GM21390 (cell line): ENCODE measurements around the gene COL6A1.
"Not testable (repeated sequence)": the region's sequence is repeated elsewhere in the genome, so short reads cannot be mapped to it uniquely, and the experiment has no call there.

Experiments
- ATAC-seq: cut with Tn5 transposase; IDR thresholded peaks from one replicate; pipeline ENCODE4 v1.9.1; 2021; ENCODE audit not compliant: unreplicated experiment

Gene COL6A1

DNA sequence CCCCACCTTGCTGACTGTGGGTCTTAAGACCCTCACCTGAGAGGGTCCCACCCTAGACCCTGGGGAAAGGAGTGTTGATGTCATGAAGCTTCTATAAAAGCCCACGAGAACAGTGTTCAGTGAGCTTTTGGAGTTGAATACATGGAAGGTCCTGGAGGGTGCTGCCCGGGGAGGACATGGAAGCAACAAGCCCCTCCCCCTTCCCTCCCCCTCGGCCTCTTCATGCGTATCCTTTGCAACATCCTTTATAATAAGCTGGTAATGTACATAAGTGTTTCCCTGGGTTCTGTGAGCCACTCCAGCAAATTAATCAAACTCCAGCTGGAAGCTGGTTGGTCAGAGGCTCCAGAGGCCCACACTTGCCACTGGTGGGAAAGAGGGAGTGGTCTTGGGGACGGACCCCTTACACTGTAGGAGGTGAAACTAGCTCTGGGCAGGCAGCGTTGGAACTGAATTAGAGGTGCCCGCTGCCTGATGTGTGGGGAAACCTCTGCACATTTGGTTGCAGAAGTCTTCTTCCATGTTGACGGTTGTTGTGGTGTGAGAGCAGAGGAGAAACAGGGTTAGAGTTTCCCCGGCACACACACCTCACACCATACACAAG, 14.7 kb upstream of the COL6A1 start:
- ATAC-seq = no peak

- no peak for ATAC-seq
Observed at GRCh38 chr21:45969921-45970673, 11.5 kb upstream of the COL6A1 start.

DNA sequence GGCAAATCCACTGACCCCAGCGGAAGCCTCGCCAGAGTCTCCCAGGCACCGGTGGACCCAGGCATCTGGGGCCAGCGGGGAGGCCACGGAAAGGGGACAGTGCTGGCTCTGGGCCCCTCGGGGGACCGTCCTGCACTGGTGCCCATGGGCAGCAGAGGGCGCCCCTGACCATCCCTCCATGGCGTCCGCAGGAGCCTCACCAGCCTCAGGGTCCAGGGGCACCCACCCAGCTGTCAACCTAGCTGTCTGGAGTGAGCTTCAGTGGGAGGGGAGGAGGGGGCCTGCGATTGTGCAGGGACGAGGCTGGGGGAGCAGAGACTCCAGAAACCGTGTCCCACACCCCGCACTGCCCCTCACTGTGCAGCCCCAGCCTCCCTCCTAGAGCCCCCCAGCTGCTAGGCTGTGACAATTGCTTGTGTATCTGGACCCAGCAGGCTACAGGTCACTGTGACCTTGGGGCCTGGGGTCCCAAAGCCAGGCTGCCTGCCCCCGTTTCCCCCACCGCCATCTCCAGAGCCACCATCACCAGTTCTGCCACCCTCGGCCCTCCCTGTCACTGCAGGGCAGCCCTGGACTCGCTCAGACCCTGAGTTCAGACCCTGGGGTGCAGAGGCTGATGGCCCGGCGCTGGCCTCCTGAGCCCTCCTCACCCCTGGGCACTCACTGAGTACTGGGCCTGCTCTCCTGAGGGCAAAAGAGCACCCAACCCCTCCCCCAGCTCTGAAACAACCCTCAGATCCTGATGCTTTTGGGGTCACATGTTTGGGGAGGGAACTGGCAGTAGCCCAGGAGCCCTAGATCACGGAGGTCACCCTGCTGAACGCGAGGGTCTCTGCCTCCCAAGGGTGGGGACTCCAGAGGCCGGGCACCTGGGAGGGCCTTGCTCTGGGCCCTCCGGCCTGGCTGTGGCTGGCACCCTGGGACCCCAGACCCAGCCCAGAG, 10.6 kb upstream of the COL6A1 start:
- ATAC-seq = no peak

DNA sequence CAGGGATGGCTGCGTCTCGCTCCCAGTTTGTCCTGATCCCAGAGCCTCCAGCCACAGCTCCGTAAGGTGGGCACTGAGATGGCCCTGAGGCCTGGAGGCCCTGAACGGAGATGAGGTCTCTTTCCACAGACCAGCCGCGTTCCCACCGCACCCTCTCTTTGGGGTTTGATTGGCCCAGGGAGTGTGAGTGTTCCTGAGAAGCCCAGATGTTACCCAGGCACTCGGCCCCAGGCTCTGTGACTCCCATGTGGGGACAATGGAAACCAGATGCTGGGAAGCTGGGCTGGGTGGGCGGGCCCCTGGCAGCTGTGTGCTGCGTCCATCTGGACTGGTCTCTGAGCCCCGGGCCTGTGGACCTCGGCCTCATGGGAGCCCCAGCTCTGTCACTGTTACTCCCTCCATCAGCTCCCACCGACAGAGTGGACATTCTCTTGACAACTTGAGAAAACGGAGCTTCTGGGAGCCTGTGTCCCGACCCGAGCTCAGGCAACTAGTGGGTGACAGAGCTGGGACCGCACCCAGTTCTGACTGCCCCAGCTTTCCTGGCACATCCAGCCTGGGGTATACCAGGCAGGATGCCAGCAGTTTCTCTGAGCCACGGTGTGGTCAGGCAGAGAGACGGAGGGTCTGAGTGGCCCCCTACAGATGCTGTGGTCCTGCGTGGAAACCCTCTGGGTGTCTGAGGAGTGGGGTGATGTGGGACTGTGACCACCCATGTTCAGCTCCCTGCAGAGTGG, 9.8 kb upstream of the COL6A1 start:
- no peak for ATAC-seq

DNA sequence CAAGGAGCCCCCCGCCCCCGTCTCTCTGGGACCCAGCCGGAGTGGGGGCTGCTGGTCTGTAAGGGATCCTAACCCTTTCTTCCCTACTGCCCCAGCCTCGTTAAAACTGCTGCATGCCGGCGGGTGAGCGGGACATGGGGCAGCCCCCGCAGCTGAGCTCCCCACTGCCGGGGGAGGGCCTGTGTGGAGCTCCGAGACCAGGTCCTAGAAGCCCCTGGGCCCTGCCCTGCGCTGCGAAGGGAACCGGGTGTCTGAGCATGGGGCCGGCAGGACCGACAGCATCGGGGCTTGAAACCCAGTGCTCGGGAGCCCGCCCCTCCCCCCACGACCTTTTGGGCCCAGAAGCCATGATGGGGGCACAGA, 9.2 kb upstream of the COL6A1 start:
- no peak for ATAC-seq

DNA sequence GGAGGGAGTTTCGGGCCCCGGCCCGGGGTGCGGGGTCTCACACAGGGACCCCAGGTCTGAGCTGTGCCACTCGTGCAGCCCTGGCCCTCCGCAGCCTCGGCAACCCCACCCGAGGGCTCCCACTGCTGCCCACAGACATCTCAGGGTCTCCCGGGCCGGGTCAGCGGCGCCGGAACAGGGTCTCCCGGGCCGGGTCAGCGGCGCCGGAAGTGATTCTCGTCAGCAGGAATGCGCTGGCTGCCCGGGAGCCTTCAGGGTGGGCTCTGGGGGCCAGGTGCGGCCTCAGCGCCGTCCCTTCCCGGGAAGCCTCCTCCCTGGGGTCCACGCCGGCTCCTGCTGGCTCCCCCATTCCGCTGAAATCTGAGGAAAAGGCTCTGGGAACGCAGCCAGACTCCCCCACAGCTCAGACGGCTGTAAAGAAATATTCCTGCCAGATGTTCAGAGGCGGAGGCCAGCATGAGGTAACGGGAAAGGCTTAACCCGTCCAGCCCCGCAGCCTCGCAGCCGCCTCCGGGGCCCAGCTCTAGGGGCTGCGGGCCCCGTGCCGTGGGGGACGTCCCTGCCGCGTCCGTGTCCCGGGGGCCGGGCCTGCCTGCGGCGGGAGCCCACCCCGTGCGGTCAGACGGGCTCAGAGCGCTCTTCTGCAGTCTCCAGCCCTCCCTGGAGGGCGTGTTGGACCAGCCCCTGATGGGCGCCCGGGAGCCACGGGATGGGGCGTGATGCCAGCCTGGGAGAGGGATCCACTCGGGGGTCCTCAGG, 8.7 kb upstream of the COL6A1 start:
- ATAC-seq = no peak

GRCh38 chr21:45973475-45974072, 8.0 kb upstream of the COL6A1 start:
- ATAC-seq = no peak

- ATAC-seq = no peak
Observed at GRCh38 chr21:45974073-45975019, 7.2 kb upstream of the COL6A1 start.

- ATAC-seq = no peak
Observed at GRCh38 chr21:45975020-45975666, 6.4 kb upstream of the COL6A1 start.

- ATAC-seq = not testable (repeated sequence)
Observed at GRCh38 chr21:45975667-45976409, 5.7 kb upstream of the COL6A1 start.

GRCh38 chr21:45976701-45977311, 4.8 kb upstream of the COL6A1 start:
- ATAC-seq = no peak

DNA sequence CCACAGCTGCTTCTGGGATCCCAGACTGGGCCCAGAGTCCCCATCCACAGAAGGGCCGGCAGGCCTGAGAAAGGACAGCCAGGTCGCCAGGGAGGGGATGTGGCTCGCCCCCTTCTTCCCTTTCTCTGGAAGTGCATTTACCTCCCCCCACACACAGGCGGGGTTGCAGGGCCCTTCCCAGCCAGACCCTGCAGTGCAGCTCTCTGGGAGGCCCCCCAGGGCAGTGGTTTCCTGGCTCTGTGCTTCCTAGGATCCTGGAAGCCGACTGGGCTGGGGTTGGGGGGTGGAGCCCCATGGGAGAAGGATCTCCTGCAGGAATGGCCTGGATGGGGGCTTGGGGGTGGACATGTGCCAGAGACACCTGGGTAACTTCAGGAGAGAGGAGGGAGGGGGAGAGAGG, 4.2 kb upstream of the COL6A1 start:
- ATAC-seq = no peak

DNA sequence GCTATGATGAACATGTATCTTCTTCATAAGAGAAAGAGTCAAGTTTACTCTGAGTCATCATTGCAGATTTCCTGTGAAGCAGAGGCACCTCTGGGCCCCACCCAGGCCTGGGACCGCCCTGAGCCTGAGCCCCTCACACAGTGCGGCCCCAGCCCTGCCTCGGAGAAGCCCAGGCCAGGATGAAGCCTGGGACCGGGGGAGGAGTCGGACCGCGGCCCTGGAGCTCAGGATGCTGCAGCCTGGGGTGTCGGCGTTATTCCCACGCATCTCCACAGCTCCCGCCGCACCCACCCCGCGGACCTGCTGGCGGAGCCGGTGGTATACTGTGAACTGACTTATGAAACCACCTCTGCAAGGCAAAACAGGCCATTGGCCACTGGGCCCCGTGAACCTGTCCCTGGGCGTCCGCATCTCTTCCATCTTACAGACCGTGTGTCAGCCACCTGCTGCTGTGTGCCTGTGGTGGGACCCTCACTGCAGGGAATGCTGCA, 2.4 kb upstream of the COL6A1 start:
- no peak for ATAC-seq

DNA sequence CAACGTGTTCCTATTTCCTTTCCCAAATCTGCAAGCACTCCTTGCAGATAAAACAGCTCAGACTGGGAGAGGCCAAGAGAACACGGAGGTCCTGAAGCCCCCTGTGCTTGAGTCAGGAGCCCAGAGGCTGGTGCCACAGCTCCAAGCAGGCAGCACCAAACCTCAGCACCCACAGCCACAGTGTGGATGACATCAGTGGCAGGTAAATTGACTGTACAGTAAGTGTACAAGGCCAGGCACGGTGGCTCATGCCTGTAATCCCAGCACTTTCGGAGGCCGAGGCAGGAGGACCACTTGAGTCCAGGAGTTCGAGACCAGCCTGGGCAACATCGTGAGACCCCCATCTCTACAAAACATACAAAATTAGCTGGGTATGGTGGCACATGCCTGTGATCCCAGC, 1.9 kb upstream of the COL6A1 start:
- no peak for ATAC-seq

DNA sequence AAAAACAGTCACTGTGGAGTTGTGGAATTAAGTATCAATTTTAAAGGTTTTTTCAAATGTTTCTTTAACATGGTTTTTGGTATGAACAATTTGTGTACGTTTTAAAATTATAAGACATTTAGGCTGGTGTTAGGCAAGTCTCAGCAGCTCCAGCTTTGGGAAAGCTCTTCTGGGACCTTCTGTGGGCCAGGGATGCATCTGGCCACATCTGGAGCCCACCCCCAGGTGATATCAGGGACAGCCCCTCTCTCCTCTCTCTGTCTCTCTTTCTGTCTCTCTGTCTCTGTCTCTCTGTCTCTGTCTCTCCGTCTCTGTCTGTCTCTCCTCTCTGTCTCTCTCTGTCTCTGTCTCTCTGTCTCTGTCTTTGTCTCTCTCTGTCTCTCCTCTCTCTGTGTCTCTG, 1.3 kb upstream of the COL6A1 start:
- ATAC-seq = no peak

- no peak for ATAC-seq
Observed at GRCh38 chr21:45980697-45981096, 873 bp upstream of the COL6A1 start.

GRCh38 chr21:45982092-45982757, 655 bp downstream of the COL6A1 start:
- ATAC-seq = no peak
